HepG2 (cell line): ENCODE measurements around the gene MBTD1. TPM values are rescaled to one million over a fixed set of nuclear protein-coding genes. Genes with fewer than 3 reads are reported as not detected.

Experiments
- GPBP1L1 ChIP-seq: sonication (generic); formaldehyde crosslinking; IDR thresholded peaks from 2 replicates; pipeline ENCODE4 v1.5.0; 2020; ENCODE audit warnings: mild to moderate bottlenecking, missing genetic modification reagents
- GPN1 ChIP-seq: sonication (generic); formaldehyde crosslinking; IDR thresholded peaks from 2 replicates; pipeline ENCODE4 v1.5.1; 2020; ENCODE audit warnings: missing genetic modification reagents, borderline replicate concordance
- HIVEP1 ChIP-seq: sonication (generic); formaldehyde crosslinking; IDR thresholded peaks from 2 replicates; pipeline ENCODE4 v1.4.0; 2020; ENCODE audit warnings: mild to moderate bottlenecking, missing genetic modification reagents
- SNAPC4 ChIP-seq: sonication (generic); formaldehyde crosslinking; IDR thresholded peaks from 2 replicates; pipeline ENCODE4 v1.4.0; 2020; ENCODE audit warnings: mild to moderate bottlenecking, missing genetic modification reagents
- ZBTB7A ChIP-seq: sonication (generic); formaldehyde crosslinking; IDR thresholded peaks from 2 replicates; pipeline ENCODE4 v1.8.0; 2022; ENCODE audit warnings: mild to moderate bottlenecking, missing genetic modification reagents
- ZC3H4 ChIP-seq: sonication (generic); formaldehyde crosslinking; IDR thresholded peaks from 2 replicates; pipeline ENCODE4 v1.4.0; 2020; ENCODE audit warnings: missing genetic modification reagents, borderline replicate concordance
- ZNF292 ChIP-seq: sonication (generic); formaldehyde crosslinking; IDR thresholded peaks from 2 replicates; pipeline ENCODE4 v1.8.1; 2022; ENCODE audit warnings: mild to moderate bottlenecking, low read depth, missing genetic modification reagents, borderline replicate concordance
- ZNF512 ChIP-seq: sonication (generic); formaldehyde crosslinking; IDR thresholded peaks from 2 replicates; pipeline ENCODE4 v1.4.0; 2020; ENCODE audit warnings: mild to moderate bottlenecking, missing genetic modification reagents
- ZNF652 ChIP-seq: IDR thresholded peaks from 2 replicates; pipeline ENCODE4 v1.6.1; 2016; ENCODE audit warnings: low read depth, borderline replicate concordance
- polyA plus RNA-seq, 8 experiments: library from polyadenylated mRNA; depleted of rRNA in 3 of 8; stranded (reverse) in 7 of 8; unstranded in 1 of 8; fragments of >200 nt; fragmentation: Illumina TruSeq in 4 of 8; extraction: Trizol in 4 of 8; gene quantifications; 2 replicates each; pipeline versions ENCODE4 v1.2.1 to v1.2.3, GENCODE V29; 2011 to 2016; ENCODE audit warnings: low read depth in 4 of 8, missing spikeins in 1 of 8, mixed read lengths in 1 of 8; ENCODE audit not compliant: insufficient read depth in 1 of 8
- total RNA-seq, 5 experiments: library from RNA; depleted of rRNA; stranded (reverse); fragments of >200 nt; fragmentation: Illumina TruSeq; extraction: Trizol; gene quantifications; 2 replicates each; pipeline ENCODE4 v1.2.3, GENCODE V29; 2016; ENCODE audit warnings: low read depth in 1 of 5

Gene MBTD1
- total and polyA plus RNA-seq, 2 of the 13 experiments (the other 11 are each of a cell fraction or from before 2014, with no cell fraction given), result 20.9 TPM

- TF ChIP-seq ZNF512 (CRISPR knock-in tag) (no peak), ZBTB7A (CRISPR knock-in tag) (peak; percentile 62; the same call in 1 of the 2 replicates), HIVEP1 (CRISPR knock-in tag) (peak; percentile 98), ZNF292 (peak; percentile 48; the same call in 1 of the 2 replicates), GPN1 (CRISPR knock-in tag) (no peak), GPBP1L1 (no peak), ZC3H4 (CRISPR knock-in tag) (no peak), ZNF652 (CRISPR knock-in tag) (no peak), SNAPC4 (CRISPR knock-in tag) (peak; percentile 26; the same call in 1 of the 2 replicates)
These were observed 581 bp upstream of the MBTD1 start, which contains the start of gene UTP18 (continued) for GRCh38 chr17:51260237-51261023.
